VCaP (cell line): ENCODE data around the gene KNOP1.

Experiments used
- H3K27ac ChIP-seq: fragments of 450-650 bp; 2 replicates; pipeline ENCODE4 v1.5.1; 2017
- TF ChIP-seq, protein P1 (sequence below): fragments of 450-650 bp; conservative IDR thresholded peaks from 2 replicates; pipeline ENCODE4 v1.5.1; 2017; ENCODE audit warnings: mild to moderate bottlenecking, moderate library complexity

The KNOP1 gene

DNA sequence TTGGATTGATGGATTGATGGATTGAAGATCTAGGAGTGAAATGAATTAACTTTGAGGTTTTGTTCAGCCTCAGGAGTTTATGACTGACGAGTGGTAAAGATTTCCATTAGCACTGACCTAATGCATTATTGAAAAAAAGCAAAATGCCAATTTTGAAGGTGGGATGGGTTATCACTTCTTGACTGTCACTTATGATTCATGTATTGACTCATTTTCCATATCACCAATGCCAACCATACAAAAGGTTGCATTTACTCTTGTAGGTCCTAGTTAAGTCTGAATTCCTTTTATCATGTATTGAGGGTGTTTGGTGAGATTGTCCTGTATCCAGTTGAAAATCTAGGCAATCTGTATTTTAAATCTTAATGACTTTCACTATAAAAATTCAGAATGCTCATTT, 57.6 kb downstream of the KNOP1 start:
- TF ChIP-seq, protein P1, sequence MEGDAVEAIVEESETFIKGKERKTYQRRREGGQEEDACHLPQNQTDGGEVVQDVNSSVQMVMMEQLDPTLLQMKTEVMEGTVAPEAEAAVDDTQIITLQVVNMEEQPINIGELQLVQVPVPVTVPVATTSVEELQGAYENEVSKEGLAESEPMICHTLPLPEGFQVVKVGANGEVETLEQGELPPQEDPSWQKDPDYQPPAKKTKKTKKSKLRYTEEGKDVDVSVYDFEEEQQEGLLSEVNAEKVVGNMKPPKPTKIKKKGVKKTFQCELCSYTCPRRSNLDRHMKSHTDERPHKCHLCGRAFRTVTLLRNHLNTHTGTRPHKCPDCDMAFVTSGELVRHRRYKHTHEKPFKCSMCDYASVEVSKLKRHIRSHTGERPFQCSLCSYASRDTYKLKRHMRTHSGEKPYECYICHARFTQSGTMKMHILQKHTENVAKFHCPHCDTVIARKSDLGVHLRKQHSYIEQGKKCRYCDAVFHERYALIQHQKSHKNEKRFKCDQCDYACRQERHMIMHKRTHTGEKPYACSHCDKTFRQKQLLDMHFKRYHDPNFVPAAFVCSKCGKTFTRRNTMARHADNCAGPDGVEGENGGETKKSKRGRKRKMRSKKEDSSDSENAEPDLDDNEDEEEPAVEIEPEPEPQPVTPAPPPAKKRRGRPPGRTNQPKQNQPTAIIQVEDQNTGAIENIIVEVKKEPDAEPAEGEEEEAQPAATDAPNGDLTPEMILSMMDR = no peak

DNA sequence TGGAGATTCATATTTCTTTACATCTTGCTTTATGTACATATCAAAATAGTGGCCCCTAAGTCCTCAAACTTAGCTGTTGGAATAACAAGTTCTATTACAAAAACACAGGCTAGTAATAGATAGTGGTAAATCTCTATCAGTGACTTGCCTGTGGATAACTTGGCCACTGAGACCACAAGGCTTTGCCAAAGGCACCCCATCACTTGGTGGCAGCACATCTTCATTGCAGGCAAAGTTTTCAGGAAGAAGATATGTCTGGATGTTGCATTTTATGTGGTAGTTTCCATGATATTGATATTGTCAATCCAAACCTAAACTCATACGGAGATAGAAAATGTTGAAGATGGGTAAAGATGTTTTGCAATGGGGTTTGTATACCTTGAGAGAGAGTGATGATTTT, 58.5 kb downstream of the KNOP1 start:
- no peak overlapping the region for H3K27ac ChIP-seq
- TF ChIP-seq, protein P1 = 0 out of 2 replicates have a peak, but pooled peaks have one; percentile 5

More for the DNA sequence above, 57.6 kb downstream of the KNOP1 start:
- H3K27ac ChIP-seq = no peak overlapping the region

DNA sequence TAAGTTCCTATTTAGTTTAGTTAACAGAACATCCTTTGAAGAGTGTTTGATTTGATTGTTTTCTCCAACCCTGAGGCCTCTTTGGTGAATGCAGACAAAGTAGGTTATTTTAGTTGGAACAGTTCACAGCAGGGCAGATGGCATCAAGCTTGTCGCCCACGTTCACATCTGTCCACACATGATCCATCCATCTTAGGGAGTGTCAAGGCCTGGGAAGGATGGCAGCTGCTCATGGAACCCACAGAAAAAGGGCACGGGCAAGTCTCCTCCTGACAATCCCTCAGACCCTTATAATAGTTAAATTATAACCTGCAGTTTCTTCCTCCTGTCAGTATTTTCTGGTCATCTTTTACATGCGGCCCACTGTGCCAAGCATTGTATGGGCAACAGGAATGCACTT, 60.2 kb downstream of the KNOP1 start:
- TF ChIP-seq, protein P1 = no peak
- H3K27ac ChIP-seq = no peak overlapping the region

DNA sequence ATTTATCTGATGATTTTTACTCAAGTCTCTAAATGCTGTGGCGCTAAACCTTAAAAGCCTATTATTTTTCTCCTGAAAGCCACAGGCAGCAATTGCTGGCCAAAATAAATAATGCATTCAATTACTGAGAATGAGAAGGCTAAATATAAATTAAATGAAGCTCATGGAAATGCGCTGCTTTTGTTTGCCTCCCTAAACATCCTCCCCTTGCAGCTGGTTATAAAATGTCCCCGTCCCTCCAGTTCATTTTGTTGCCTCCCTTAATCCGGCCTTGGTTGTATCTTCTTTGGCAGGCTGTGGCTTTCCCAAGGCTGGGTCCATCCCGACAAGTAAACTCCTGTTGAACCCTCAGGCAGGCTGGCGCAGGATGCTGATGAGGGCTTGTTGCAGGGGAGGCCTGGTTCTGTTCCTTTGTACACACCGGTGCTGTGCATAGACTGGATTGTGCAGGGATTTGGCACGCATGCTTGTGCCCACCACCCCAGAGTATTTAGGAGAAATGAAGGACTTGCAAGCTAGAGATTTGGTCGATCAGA, 62.7 kb downstream of the KNOP1 start:
- no peak overlapping the region for H3K27ac ChIP-seq
- TF ChIP-seq, protein P1 = no peak

DNA sequence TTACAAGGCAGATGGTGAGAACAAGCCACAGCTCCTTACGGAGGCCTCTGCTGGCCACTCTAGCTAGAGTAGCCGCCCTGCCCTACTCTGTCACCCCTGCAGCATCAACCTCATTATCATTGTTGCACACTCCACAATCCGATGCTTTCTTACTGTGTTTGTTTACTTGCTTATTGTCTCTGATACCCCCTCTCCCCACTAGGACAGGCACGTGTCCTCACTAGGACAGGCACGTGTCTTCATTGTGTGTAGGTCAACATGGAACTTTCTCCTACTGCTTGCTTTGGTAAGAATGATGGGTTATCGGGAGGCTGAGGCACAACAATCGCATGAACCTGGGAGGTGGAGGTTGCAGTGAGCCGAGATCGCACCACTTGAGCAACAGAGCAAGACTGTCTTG, 63.9 kb downstream of the KNOP1 start:
- no peak overlapping the region for H3K27ac ChIP-seq
- TF ChIP-seq, protein P1 = no peak
